ENCODE measurements around the gene DUSP9.

The DUSP9 gene

GRCh38 chrX:153634832-153635231, 12.2 kb upstream of the DUSP9 start:
- H3K27ac ChIP-seq (ENCODE audit: low read depth, low read length) = no peak overlapping the region
- H3K4me3 ChIP-seq (ENCODE audit: low read length) = no peak overlapping the region
- H3K9ac ChIP-seq (ENCODE audit: low read length) = no peak overlapping the region
- no peaks in the 10 kb centered on the region for H3K36me3 ChIP-seq (ENCODE audit: control insufficient read depth, insufficient read depth, low read length)
- no peaks in the 10 kb centered on the region for H3K4me1 ChIP-seq (ENCODE audit: control insufficient read depth, insufficient read depth, low read length)
- no peaks in the 10 kb centered on the region for H3K27me3 ChIP-seq (ENCODE audit: control insufficient read depth, insufficient read depth, low read length)

- Histone ChIP-seq H3K4me3 (ENCODE audit: low read length) (no peak overlapping the region), H3K27ac (ENCODE audit: low read depth, low read length) (no peak overlapping the region), H3K27me3 (ENCODE audit: control insufficient read depth, insufficient read depth, low read length) (no peaks in the 10 kb centered on the region), H3K4me1 (ENCODE audit: control insufficient read depth, insufficient read depth, low read length) (no peaks in the 10 kb centered on the region), H3K9ac (ENCODE audit: low read length) (no peak overlapping the region), H3K36me3 (ENCODE audit: control insufficient read depth, insufficient read depth, low read length) (no peaks in the 10 kb centered on the region)
Measured at GRCh38 chrX:153635388-153635787, 11.6 kb upstream of the DUSP9 start.

DNA sequence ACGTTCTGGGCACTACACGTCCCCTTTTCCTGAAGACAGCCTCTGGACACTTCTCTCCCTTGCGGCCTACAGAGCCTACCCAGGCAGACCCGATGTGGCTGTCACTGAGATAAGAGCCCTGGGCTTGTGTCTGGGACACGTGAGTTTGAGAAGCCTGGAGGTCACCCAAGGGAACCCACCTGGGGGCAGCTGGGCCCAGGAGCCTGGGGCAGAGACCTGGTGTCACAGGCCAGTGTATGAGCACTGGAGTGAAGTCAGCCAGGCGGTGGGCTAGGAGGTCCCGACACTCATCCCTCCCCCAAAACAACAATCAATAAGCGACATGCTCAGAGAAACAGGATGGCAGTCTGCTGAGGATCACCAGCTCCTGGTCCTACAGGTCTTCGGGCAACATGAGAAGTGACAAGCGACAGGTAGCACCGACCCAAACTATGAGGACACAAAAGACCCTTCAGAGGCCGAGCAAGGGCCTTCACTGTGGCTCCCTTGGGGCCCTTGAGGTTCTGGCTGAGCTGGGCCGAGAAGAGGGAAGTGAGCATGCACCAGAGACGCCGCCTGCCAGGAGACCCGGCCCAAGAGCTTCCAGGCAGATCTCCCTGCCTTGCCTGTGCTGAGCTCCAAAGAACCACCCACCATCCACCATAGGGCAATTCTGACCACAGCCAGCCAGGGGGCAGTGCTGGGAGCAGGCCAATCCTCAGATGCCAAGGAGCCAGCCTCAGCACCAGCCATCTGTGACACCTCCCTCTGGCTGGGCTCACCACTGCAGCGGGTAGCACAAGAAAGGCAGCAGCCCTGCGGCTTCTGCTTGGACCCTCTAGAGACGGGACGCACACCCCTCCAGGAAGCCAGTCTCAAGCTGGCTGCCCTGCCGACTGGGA, 11.0 kb upstream of the DUSP9 start:
- Histone ChIP-seq H3K9ac (ENCODE audit: low read length) (no peak overlapping the region), H3K4me3 (ENCODE audit: low read length) (no peak overlapping the region), H3K27ac (ENCODE audit: low read depth, low read length) (no peak overlapping the region), H3K4me1 (ENCODE audit: control insufficient read depth, insufficient read depth, low read length) (no peaks in the 10 kb centered on the region), H3K36me3 (ENCODE audit: control insufficient read depth, insufficient read depth, low read length) (no peaks in the 10 kb centered on the region), H3K27me3 (ENCODE audit: control insufficient read depth, insufficient read depth, low read length) (peaks cover 6% of the 10 kb centered on the region)

DNA sequence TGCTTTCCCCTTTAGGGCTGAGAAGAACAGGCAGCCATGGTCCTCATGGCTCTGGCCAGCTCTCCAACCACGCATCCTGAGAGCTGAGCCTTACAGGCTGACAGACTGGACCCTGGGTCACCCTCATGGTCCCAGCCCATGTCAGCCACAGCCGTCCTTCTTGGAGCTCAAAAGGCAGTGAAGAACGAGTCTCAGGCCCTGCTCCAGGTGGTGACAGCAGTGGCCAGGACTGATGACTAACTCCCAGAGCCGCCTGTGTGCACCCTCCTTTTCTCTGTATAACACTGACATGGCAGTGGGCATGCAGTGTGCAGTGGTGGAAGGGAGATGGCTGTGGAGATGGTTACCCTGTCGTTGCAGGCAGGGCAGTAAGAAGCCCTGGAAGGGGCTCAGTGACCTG, 10.3 kb upstream of the DUSP9 start:
- Histone ChIP-seq H3K27me3 (ENCODE audit: control insufficient read depth, insufficient read depth, low read length) (peaks cover 12% of the 10 kb centered on the region), H3K36me3 (ENCODE audit: control insufficient read depth, insufficient read depth, low read length) (no peaks in the 10 kb centered on the region), H3K4me3 (ENCODE audit: low read length) (no peak overlapping the region), H3K27ac (ENCODE audit: low read depth, low read length) (no peak overlapping the region), H3K9ac (ENCODE audit: low read length) (no peak overlapping the region), H3K4me1 (ENCODE audit: control insufficient read depth, insufficient read depth, low read length) (no peaks in the 10 kb centered on the region)

DNA sequence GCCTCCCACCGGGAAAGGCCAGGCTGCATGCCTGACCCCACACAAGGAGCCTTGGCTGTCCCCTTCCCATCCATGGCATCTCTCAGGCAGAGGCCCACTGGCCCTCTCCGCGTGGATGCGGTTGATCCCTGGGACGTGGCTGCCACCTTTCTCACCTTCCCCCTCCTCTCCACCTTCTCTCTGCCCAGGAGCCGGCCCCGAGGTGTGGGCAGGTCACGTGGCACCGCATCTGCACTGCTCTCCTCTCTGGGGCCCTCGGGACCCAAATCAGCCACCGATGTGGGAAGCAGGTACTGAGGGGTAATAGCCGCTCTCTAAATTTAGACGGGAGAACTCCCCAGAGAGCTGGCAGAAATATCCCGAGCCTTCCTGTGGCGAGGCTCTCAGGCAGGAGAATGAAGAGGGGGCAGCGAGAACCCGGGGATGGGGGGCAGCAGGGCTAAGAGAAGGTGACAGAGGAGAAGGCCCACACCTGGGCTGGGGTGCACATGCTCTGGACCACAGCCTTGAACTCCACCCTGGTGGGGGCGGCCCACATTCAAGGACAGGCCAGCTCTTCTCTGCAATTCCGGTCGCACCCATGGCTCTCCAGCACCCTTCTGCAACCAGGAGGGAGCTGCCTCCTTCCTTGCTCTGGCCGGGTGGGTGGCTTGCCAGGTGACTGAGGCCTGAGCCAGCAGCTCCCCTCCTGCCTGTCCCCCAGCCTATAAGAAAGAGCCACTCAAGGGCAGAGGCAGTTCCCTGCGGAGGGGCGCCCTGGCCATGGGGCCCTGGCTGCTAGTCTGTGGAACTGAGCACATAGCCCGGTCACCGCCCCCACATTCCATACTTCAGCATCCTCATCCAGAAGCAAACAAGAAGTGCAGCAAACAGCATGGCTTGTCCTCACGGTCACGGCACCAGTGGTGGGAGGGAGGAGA, 9.6 kb upstream of the DUSP9 start:
- Histone ChIP-seq H3K36me3 (ENCODE audit: control insufficient read depth, insufficient read depth, low read length) (no peaks in the 10 kb centered on the region), H3K4me3 (ENCODE audit: low read length) (no peak overlapping the region), H3K4me1 (ENCODE audit: control insufficient read depth, insufficient read depth, low read length) (no peaks in the 10 kb centered on the region), H3K9ac (ENCODE audit: low read length) (no peak overlapping the region), H3K27ac (ENCODE audit: low read depth, low read length) (no peak overlapping the region), H3K27me3 (ENCODE audit: control insufficient read depth, insufficient read depth, low read length) (peaks cover 14% of the 10 kb centered on the region)

- Histone ChIP-seq H3K36me3 (ENCODE audit: control insufficient read depth, insufficient read depth, low read length) (no peaks in the 10 kb centered on the region), H3K9ac (ENCODE audit: low read length) (no peak overlapping the region), H3K4me3 (ENCODE audit: low read length) (no peak overlapping the region), H3K27me3 (ENCODE audit: control insufficient read depth, insufficient read depth, low read length) (peaks cover 18% of the 10 kb centered on the region), H3K4me1 (ENCODE audit: control insufficient read depth, insufficient read depth, low read length) (no peaks in the 10 kb centered on the region), H3K27ac (ENCODE audit: low read depth, low read length) (no peak overlapping the region)
Measured at GRCh38 chrX:153638041-153638371, 9.0 kb upstream of the DUSP9 start.

DNA sequence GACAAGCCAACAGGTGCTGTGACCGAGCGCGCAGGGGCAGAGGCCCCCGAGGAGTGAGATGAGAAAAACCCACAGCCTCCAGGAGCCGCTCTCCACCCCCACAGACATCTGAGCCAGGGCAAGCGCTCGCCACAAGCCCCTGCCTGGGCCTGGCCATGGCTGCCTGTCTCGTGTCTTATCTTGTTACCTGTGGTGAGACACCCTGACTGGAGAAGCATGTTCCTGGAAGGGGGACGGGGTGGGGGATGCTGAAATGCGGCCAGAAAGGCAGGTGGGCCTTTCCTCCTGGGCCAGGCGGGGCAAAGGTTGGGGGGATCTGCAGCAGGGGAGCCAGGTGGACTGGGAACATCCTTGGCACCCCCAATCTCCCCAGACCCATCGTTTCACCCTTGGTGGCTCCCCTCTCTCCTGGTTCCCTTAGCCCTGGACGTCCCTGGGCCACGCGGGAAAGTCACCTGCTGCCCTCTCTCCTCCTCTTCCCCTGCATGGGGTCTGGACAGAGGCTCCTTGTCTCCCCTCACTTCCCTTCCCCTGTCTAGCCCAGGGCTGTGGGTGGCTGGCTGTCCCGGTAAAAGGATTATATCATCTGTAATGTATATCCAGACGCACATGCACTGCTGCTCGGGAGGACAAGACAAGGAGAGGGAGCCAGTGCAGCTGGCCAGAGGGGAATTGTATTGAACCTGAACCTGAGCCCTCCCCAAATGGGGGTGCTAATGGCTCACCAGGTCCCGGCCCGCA, 8.4 kb upstream of the DUSP9 start:
- Histone ChIP-seq H3K36me3 (ENCODE audit: control insufficient read depth, insufficient read depth, low read length) (no peaks in the 10 kb centered on the region), H3K9ac (ENCODE audit: low read length) (no peak overlapping the region), H3K4me3 (ENCODE audit: low read length) (no peak overlapping the region), H3K4me1 (ENCODE audit: control insufficient read depth, insufficient read depth, low read length) (no peaks in the 10 kb centered on the region), H3K27me3 (ENCODE audit: control insufficient read depth, insufficient read depth, low read length) (peaks cover 20% of the 10 kb centered on the region), H3K27ac (ENCODE audit: low read depth, low read length) (no peak overlapping the region)

DNA sequence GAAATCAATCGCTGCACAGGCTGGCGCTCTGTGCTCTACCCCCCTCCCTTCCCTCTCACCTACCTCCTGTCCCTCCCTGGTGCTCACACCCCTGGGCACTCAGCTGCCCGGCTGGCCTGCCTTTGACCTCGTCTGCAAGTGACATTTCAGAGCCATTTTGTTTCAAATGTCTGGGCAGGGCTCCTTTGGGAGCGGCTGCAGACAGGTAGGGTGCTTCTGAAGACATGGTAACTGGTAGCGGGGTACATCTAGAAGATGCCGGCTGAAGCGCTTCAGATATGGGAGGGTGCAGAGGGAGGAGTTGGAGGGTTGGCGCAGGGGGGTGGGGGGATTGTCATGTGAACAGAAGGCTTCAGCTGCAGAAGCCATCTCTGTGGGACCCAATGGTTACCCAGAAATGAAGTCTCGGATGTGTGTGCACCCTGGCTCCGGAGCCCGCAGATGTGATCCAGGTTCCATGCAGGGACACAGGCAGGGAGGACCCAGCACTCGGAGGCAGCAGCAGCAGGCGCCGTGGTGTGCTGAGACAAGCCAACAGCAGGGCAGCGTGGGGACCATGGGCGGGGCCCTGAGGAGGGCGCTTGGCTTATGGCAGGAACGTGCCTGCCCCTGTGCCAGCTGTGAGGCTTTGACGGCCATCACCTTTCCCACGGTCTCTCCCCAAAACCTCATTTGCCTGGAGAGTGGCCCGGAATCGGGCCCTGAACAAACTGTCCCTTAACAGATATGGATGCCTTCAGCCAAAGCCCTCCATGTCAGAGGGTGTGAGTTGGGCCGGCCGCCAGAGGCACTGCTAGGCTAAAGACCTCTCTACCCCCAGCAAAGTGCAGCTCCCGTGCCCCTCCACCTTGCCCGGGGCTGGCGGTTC, 7.6 kb upstream of the DUSP9 start:
- Histone ChIP-seq H3K4me3 (ENCODE audit: low read length) (no peak overlapping the region), H3K36me3 (ENCODE audit: control insufficient read depth, insufficient read depth, low read length) (no peaks in the 10 kb centered on the region), H3K4me1 (ENCODE audit: control insufficient read depth, insufficient read depth, low read length) (no peaks in the 10 kb centered on the region), H3K27ac (ENCODE audit: low read depth, low read length) (no peak overlapping the region), H3K27me3 (ENCODE audit: control insufficient read depth, insufficient read depth, low read length) (peaks cover 24% of the 10 kb centered on the region), H3K9ac (ENCODE audit: low read length) (no peak overlapping the region)

- H3K4me3 ChIP-seq (ENCODE audit: low read length) = no peak overlapping the region
- H3K4me1 ChIP-seq (ENCODE audit: control insufficient read depth, insufficient read depth, low read length) = no peaks in the 10 kb centered on the region
- H3K36me3 ChIP-seq (ENCODE audit: control insufficient read depth, insufficient read depth, low read length) = no peaks in the 10 kb centered on the region
- H3K27ac ChIP-seq (ENCODE audit: low read depth, low read length) = no peak overlapping the region
- no peak overlapping the region for H3K9ac ChIP-seq (ENCODE audit: low read length)
- H3K27me3 ChIP-seq (ENCODE audit: control insufficient read depth, insufficient read depth, low read length) = peaks cover 32% of the 10 kb centered on the region
Measured at GRCh38 chrX:153640045-153640686, 6.8 kb upstream of the DUSP9 start.

DNA sequence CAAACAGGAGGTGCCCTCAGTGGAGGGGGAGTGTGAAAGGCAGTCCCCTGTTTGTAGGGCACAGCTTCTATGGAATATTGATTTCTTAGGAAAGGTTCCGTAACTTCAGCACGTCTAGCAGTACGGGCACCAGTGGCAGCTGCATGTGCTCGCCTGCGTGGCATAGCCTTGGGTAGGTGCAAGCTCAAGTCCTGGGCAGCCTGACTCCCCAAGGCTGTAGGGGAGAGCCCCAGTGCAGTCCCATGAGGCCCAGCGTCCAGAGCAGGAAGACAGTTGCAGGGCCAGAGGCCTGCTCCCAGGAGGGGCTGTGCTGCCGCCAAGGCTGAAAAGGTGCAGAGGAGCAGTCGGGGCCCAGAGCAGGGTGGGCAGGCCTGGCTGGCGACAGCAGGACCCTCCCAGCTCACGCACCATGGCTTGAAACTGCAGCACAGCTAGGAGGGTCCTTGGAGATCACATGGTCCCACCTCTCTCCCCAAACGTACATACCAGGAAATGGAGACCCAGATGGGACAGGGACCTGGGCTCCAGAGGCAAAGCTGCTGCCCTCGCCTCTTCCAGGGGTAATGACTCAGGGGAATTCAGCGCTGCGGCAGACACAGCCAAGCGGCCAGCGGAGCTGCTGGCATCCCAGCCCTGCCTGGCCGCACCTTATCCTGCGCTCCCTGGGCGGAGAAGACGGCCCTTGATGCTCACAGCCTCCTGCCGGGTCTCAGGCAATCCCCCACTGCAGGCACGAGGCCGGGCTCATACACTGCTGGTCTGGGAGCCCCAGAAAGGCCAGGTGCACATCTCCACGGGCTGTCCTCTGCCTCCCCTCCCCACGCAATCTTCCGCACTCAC, 6.0 kb upstream of the DUSP9 start:
- Histone ChIP-seq H3K27ac (ENCODE audit: low read depth, low read length) (no peak overlapping the region), H3K4me3 (ENCODE audit: low read length) (no peak overlapping the region), H3K36me3 (ENCODE audit: control insufficient read depth, insufficient read depth, low read length) (no peaks in the 10 kb centered on the region), H3K27me3 (ENCODE audit: control insufficient read depth, insufficient read depth, low read length) (peaks cover 36% of the 10 kb centered on the region), H3K4me1 (ENCODE audit: control insufficient read depth, insufficient read depth, low read length) (no peaks in the 10 kb centered on the region), H3K9ac (ENCODE audit: low read length) (no peak overlapping the region)

GRCh38 chrX:153641627-153642026, 5.4 kb upstream of the DUSP9 start:
- H3K4me1 ChIP-seq (ENCODE audit: control insufficient read depth, insufficient read depth, low read length) = no peaks in the 10 kb centered on the region

More at GRCh38 chrX:153641627-153642026, 5.4 kb upstream of the DUSP9 start:
- no peaks in the 10 kb centered on the region for H3K36me3 ChIP-seq (ENCODE audit: control insufficient read depth, insufficient read depth, low read length)
- H3K9ac ChIP-seq (ENCODE audit: low read length) = no peak overlapping the region
- H3K4me3 ChIP-seq (ENCODE audit: low read length) = no peak overlapping the region
- no peak overlapping the region for H3K27ac ChIP-seq (ENCODE audit: low read depth, low read length)
- H3K27me3 ChIP-seq (ENCODE audit: control insufficient read depth, insufficient read depth, low read length) = peaks cover 42% of the 10 kb centered on the region

All from rectal smooth muscle tissue (tissue), 1 donor.